Measurements from ENCODE around the gene PIAS1.

Gene PIAS1

DNA sequence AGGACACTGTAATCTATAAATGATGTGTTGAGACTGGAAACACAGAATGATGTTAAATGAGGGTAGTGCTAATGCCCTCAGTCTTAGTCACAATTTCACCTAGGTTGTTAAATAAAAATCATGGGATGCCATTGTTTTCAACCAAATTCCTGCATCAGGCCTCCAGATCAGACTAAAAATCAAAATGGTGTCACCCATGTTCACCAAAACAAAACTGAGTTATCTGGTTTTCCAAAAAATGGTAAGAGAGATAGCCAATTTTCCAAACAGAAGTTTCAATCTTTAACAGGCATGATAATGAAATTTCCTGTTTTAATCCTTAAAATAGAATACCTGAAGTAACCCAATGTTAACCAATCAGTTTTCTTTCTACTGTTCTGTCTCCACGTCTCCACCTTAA, 2.2 kb upstream of the PIAS1 start:
- TF ChIP-seq, protein P1, sequence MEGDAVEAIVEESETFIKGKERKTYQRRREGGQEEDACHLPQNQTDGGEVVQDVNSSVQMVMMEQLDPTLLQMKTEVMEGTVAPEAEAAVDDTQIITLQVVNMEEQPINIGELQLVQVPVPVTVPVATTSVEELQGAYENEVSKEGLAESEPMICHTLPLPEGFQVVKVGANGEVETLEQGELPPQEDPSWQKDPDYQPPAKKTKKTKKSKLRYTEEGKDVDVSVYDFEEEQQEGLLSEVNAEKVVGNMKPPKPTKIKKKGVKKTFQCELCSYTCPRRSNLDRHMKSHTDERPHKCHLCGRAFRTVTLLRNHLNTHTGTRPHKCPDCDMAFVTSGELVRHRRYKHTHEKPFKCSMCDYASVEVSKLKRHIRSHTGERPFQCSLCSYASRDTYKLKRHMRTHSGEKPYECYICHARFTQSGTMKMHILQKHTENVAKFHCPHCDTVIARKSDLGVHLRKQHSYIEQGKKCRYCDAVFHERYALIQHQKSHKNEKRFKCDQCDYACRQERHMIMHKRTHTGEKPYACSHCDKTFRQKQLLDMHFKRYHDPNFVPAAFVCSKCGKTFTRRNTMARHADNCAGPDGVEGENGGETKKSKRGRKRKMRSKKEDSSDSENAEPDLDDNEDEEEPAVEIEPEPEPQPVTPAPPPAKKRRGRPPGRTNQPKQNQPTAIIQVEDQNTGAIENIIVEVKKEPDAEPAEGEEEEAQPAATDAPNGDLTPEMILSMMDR (IDR thresholded peaks at IDR 0.05; ENCODE audit: low read depth, low read length): no peak
- Histone ChIP-seq H3K9me3 (no peaks in the 10 kb centered on the region), H3K4me1 (no peaks in the 10 kb centered on the region; the same call in 1 of the 2 replicates), H3K4me3 (ENCODE audit: low read depth, low read length) (no peak overlapping the region), H3K36me3 (no peaks in the 10 kb centered on the region), H3K27me3 (no peaks in the 10 kb centered on the region)
- DNase-seq: no peak

DNA sequence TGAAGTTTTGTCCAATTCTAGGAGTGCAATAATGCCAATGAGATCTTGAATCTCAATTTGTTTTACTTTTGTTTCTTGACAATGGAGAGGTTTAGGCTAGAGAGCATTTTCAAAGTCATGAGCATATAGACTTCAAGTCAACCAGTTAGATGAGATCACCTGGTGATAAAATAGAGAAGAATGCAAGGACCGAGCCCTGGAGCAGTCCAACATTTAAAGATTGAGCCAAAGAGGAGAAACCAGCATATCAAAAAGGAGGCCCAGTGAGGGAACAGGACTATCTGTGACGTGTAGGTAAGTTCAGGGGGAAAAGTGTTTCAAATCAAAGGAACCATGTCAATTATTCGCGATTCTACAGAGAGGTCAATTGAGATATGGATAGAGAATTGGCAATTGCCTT, 1.7 kb upstream of the PIAS1 start:
- DNase-seq: no peak
- Histone ChIP-seq H3K27me3 (no peaks in the 10 kb centered on the region), H3K4me3 (ENCODE audit: low read depth, low read length) (no peak overlapping the region), H3K36me3 (no peaks in the 10 kb centered on the region), H3K4me1 (no peaks in the 10 kb centered on the region; the same call in 1 of the 2 replicates), H3K9me3 (no peaks in the 10 kb centered on the region)
- TF ChIP-seq, protein P1 (IDR thresholded peaks at IDR 0.05; ENCODE audit: low read depth, low read length): no peak

DNA sequence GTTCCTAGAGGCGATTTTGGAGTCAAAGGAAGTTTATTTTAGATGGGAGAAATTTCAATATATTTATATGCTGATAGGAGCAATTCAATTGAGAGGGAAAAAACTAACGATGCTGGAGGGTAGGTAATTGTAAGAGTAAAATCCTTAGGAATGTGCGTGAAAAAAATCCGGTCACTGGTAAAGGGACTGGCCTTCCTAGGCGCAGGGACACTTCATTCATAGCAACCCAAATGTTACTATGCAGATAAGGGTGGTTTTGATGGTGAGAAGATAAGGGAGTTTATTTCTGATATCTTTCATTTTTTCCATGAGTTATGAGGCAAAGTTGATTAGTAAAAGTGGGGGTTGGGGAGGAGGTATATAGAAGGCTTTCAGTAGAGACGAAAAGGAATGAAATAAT, 1.1 kb upstream of the PIAS1 start:
- TF ChIP-seq, protein P1 (IDR thresholded peaks at IDR 0.05; ENCODE audit: low read depth, low read length): no peak
- no peaks in the 10 kb centered on the region for H3K36me3 ChIP-seq
- no peak for DNase-seq
- no peaks in the 10 kb centered on the region; the same call in 1 of the 2 replicates for H3K4me1 ChIP-seq
- no peak overlapping the region for H3K4me3 ChIP-seq (ENCODE audit: low read depth, low read length)
- no peaks in the 10 kb centered on the region for H3K9me3 ChIP-seq
- no peaks in the 10 kb centered on the region for H3K27me3 ChIP-seq

DNA sequence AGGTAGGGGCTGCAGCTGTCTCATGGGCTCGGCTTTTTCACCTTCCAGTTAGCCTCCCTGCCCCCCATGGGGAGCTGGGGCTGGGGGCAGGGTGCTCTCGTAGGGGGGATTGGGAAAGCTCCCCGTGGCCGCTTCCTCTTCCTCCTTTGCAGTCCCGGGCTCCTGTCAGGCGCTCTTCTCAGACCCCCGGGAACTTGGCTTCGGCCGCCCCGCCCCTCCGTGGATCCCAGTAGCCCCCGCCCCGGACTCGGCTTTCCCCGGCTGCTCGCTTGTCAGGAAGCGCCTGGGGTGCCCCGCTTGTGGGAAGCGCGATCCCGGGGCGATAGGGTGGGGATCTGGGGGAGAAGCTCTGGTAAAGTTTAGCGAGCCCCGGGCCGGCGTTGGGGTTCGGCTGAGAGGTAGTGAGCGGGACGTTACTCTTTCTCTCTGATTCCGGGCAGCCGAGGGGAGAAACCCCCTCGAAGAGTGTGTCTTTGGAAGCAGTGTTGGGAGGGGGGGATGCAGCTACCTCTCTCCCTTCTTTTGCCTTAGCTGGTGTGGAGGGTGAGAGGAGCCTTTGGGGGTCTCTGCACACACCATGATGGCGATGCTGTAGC, 611 bp downstream of the PIAS1 start:
- H3K27me3 ChIP-seq: no peaks in the 10 kb centered on the region
- no peaks in the 10 kb centered on the region for H3K36me3 ChIP-seq
- H3K4me1 ChIP-seq: no peaks in the 10 kb centered on the region; the same call in 1 of the 2 replicates
- no peaks in the 10 kb centered on the region for H3K9me3 ChIP-seq
- H3K4me3 ChIP-seq (ENCODE audit: low read depth, low read length): peak overlapping the region; percentile 87
- DNase-seq: peak; percentile 84
- TF ChIP-seq, protein P1 (IDR thresholded peaks at IDR 0.05; ENCODE audit: low read depth, low read length): no peak

DNA sequence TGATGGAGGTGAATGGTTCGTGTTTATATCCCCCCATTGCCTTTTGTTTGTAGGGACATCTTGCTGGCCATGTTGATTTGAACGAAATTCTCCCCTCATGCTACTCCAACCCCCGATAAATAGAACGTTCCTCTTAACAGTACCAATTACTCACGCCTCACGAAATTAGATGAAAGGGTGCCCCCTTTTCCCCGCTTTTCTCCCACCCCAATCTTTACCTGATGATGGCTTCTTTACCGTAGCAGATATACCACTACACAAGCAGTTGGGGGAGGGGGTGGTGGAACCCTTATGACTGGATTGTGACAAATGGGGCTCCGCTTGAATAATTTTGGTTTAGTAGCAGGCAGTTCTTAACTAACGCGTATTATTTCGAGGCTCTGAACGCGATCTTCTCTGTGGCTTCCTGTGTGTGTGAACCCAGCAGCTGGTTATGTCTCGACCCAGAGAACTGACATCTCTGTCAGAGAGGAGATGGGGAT, 1.1 kb downstream of the PIAS1 start:
- no peaks in the 10 kb centered on the region for H3K36me3 ChIP-seq
- H3K27me3 ChIP-seq: no peaks in the 10 kb centered on the region
- no peaks in the 10 kb centered on the region for H3K9me3 ChIP-seq
- no peaks in the 10 kb centered on the region; the same call in 1 of the 2 replicates for H3K4me1 ChIP-seq
- H3K4me3 ChIP-seq (ENCODE audit: low read depth, low read length): peak overlapping the region; percentile 87
- peak; percentile 40 for DNase-seq
- TF ChIP-seq, protein P1 (IDR thresholded peaks at IDR 0.05; ENCODE audit: low read depth, low read length): no peak

DNA sequence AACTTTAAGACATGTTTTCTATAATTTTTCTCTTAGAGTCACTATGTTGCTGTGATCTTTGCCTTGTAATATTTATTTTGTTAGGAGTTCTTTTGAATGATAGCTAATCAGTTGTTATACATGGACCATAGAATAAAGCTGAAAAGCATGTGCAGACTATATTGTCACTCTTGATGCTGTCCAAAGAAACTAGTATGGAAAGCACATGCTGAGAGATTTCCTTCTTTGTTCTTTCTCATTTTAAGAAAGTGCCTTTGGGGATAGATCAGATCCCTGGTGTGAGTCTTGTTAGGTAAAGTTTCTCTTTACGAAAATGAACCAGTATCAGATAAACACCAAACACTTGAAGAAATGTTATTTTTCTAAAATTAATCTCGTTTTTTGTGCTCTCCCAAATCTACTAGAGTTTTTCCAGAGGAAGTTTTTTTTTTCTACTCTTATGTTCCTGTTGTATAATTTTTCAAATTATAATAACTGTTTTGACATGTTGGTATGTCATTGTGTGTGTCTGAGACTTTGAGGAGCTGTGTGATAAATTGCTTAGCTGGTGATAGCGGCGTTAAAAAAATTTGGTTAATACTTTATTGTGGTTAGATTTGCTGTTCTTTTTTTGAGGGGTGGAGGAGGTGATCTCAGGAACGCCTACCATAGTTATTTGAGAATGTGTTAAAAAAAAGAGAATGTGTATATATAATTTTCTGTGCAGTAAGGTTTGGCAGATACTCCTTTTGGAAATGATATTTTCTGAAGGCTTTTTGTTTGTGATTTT, 2.2 kb downstream of the PIAS1 start:
- Histone ChIP-seq H3K36me3 (no peaks in the 10 kb centered on the region), H3K27me3 (no peaks in the 10 kb centered on the region), H3K4me3 (ENCODE audit: low read depth, low read length) (peak overlapping the region; percentile 87), H3K9me3 (no peaks in the 10 kb centered on the region), H3K4me1 (no peaks in the 10 kb centered on the region; the same call in 1 of the 2 replicates)
- TF ChIP-seq, protein P1 (IDR thresholded peaks at IDR 0.05; ENCODE audit: low read depth, low read length): no peak
- no peak for DNase-seq
